Suprapubic skin (tissue), 4 donors: ENCODE data around the gene XIAP.

ENCODE experiments used
- POLR2A ChIP-seq, 2 donors: fragments of 450-650 bp; IDR thresholded peaks; one replicate each; pipeline ENCODE4 v1.6.1; 2017; ENCODE audit warnings: antibody characterized with exemption in 2 of 2, mild to moderate bottlenecking in 2 of 2, moderate library complexity in 2 of 2
- POLR2AphosphoS5 ChIP-seq, 3 donors: sonication (generic); formaldehyde crosslinking; IDR thresholded peaks; one replicate each; pipeline ENCODE4 v1.6.1; 2017; ENCODE audit warnings: antibody characterized with exemption in 3 of 3
- TF ChIP-seq, protein P1 (sequence below), 2 donors: fragments of 200-600 bp in 1 of 2; fragments of 450-650 bp in 1 of 2; sonication (generic) in 1 of 2; IDR thresholded peaks; one replicate each; pipeline ENCODE4 v1.5.1; 2016 to 2019; ENCODE audit warnings: antibody characterized with exemption in 2 of 2, mild to moderate bottlenecking in 1 of 2, moderate library complexity in 1 of 2

DNA sequence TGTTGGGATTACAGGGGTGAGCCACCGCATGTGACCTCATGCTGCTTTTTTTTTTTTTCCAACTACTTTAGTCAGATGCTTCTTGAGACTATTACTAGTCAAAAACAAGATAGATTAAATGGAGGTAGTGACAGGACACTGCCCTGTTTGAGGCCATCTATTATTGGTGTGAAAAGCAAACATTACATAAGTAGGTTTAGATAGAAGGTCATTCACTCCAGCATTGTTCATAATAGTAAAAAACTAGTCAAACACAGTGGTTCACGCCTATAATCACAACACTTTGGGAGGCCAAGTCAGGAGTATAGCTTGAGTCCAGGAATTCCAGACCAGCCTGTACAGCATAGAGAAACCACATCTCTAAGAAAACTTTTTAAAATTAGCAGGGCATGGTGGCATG is 16.3 kb downstream of the XIAP start:
- TF ChIP-seq POLR2AphosphoS5 (IDR thresholded peaks at IDR 0.05) (no peak), POLR2A (IDR thresholded peaks at IDR 0.05) (no peak)
- TF ChIP-seq, protein P1, sequence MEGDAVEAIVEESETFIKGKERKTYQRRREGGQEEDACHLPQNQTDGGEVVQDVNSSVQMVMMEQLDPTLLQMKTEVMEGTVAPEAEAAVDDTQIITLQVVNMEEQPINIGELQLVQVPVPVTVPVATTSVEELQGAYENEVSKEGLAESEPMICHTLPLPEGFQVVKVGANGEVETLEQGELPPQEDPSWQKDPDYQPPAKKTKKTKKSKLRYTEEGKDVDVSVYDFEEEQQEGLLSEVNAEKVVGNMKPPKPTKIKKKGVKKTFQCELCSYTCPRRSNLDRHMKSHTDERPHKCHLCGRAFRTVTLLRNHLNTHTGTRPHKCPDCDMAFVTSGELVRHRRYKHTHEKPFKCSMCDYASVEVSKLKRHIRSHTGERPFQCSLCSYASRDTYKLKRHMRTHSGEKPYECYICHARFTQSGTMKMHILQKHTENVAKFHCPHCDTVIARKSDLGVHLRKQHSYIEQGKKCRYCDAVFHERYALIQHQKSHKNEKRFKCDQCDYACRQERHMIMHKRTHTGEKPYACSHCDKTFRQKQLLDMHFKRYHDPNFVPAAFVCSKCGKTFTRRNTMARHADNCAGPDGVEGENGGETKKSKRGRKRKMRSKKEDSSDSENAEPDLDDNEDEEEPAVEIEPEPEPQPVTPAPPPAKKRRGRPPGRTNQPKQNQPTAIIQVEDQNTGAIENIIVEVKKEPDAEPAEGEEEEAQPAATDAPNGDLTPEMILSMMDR (IDR thresholded peaks at IDR 0.05), result no peak
